ENCODE measurements around the gene SOAT2.

- TF ChIP-seq RFX5 (IDR thresholded peaks at IDR 0.05) (no peak), MAX (IDR thresholded peaks at IDR 0.05) (no peak), POLR2A (IDR thresholded peaks at IDR 0.05; ENCODE audit: low read length) (no peak), HDAC2 (IDR thresholded peaks at IDR 0.05) (no peak), ESRRA (IDR thresholded peaks at IDR 0.05; ENCODE audit: borderline replicate concordance, low read length) (no peak), POLR2AphosphoS2 (conservative IDR thresholded peaks at IDR 0.05; ENCODE audit: low read length) (no peak), MYC (IDR thresholded peaks at IDR 0.05; ENCODE audit: borderline replicate concordance, low read length) (no peak)
- TF ChIP-seq, protein P1, sequence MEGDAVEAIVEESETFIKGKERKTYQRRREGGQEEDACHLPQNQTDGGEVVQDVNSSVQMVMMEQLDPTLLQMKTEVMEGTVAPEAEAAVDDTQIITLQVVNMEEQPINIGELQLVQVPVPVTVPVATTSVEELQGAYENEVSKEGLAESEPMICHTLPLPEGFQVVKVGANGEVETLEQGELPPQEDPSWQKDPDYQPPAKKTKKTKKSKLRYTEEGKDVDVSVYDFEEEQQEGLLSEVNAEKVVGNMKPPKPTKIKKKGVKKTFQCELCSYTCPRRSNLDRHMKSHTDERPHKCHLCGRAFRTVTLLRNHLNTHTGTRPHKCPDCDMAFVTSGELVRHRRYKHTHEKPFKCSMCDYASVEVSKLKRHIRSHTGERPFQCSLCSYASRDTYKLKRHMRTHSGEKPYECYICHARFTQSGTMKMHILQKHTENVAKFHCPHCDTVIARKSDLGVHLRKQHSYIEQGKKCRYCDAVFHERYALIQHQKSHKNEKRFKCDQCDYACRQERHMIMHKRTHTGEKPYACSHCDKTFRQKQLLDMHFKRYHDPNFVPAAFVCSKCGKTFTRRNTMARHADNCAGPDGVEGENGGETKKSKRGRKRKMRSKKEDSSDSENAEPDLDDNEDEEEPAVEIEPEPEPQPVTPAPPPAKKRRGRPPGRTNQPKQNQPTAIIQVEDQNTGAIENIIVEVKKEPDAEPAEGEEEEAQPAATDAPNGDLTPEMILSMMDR (IDR thresholded peaks at IDR 0.05) = no peak
- TF ChIP-seq, protein P2, sequence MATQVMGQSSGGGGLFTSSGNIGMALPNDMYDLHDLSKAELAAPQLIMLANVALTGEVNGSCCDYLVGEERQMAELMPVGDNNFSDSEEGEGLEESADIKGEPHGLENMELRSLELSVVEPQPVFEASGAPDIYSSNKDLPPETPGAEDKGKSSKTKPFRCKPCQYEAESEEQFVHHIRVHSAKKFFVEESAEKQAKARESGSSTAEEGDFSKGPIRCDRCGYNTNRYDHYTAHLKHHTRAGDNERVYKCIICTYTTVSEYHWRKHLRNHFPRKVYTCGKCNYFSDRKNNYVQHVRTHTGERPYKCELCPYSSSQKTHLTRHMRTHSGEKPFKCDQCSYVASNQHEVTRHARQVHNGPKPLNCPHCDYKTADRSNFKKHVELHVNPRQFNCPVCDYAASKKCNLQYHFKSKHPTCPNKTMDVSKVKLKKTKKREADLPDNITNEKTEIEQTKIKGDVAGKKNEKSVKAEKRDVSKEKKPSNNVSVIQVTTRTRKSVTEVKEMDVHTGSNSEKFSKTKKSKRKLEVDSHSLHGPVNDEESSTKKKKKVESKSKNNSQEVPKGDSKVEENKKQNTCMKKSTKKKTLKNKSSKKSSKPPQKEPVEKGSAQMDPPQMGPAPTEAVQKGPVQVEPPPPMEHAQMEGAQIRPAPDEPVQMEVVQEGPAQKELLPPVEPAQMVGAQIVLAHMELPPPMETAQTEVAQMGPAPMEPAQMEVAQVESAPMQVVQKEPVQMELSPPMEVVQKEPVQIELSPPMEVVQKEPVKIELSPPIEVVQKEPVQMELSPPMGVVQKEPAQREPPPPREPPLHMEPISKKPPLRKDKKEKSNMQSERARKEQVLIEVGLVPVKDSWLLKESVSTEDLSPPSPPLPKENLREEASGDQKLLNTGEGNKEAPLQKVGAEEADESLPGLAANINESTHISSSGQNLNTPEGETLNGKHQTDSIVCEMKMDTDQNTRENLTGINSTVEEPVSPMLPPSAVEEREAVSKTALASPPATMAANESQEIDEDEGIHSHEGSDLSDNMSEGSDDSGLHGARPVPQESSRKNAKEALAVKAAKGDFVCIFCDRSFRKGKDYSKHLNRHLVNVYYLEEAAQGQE (IDR thresholded peaks at IDR 0.05) = no peak
Observed at GRCh38 chr12:53096759-53097158, 6.5 kb upstream of the SOAT2 start.
